HEK293T (cell line): ENCODE data around the gene CLASP1.

ENCODE experiments used
- CTCF ChIA-PET: fragments of 350-600 bp; formaldehyde crosslinking; extraction: SDS; loops from one replicate; lab custom pipeline; 2021; ENCODE audit warnings: antibody characterized with exemption, inconsistent platforms; lab: Yijun Ruan, JAX
- POLR2A ChIA-PET: fragments of 350-600 bp; formaldehyde crosslinking; extraction: SDS; loops from one replicate; lab custom pipeline; 2020; ENCODE audit warnings: antibody characterized with exemption, inconsistent platforms; lab: Yijun Ruan, JAX
- DNase-seq: peaks from one replicate; pipeline ENCODE4 v3.0.0; 2012; ENCODE audit warnings: mixed read lengths; ENCODE audit errors: extremely low spot score
- ARNT ChIP-seq: fragments of 450-650 bp; IDR thresholded peaks from 2 replicates; pipeline ENCODE4 v1.6.1; 2017; ENCODE audit warnings: mild to moderate bottlenecking
- BHLHE40 ChIP-seq: fragments of 450-650 bp; IDR thresholded peaks from 2 replicates; pipeline ENCODE4 v1.6.1; 2016; ENCODE audit warnings: mild to moderate bottlenecking, moderate library complexity, borderline replicate concordance
- CTBP1 ChIP-seq: fragments of 450-650 bp; IDR thresholded peaks from 2 replicates; pipeline ENCODE4 v1.6.1; 2016; ENCODE audit warnings: borderline replicate concordance
- ELF4 ChIP-seq: fragments of 450-650 bp; IDR thresholded peaks from 2 replicates; pipeline ENCODE4 v1.6.1; 2017; ENCODE audit warnings: antibody characterized with exemption
- FOXA1 ChIP-seq: fragments of 450-650 bp; IDR thresholded peaks from 2 replicates; pipeline ENCODE4 v1.6.1; 2016; ENCODE audit warnings: mild to moderate bottlenecking
- FOXK2 ChIP-seq: fragments of 450-650 bp; IDR thresholded peaks from 2 replicates; pipeline ENCODE4 v1.6.1; 2016; ENCODE audit warnings: mild to moderate bottlenecking
- FOXM1 ChIP-seq: fragments of 450-650 bp; IDR thresholded peaks from 2 replicates; pipeline ENCODE4 v1.6.1; 2017; ENCODE audit warnings: mild to moderate bottlenecking, borderline replicate concordance
- HDGF ChIP-seq: fragments of 450-650 bp; IDR thresholded peaks from 2 replicates; pipeline ENCODE4 v1.6.1; 2017; ENCODE audit warnings: antibody characterized with exemption, borderline replicate concordance
- L3MBTL2 ChIP-seq: fragments of 450-650 bp; conservative IDR thresholded peaks from 2 replicates; pipeline ENCODE4 v1.6.1; 2016; ENCODE audit warnings: mild to moderate bottlenecking
- LEF1 ChIP-seq: fragments of 450-650 bp; IDR thresholded peaks from 2 replicates; pipeline ENCODE4 v1.6.1; 2017; ENCODE audit warnings: mild to moderate bottlenecking, borderline replicate concordance
- NFRKB ChIP-seq: fragments of 450-650 bp; IDR thresholded peaks from 2 replicates; pipeline ENCODE4 v1.6.1; 2016; ENCODE audit warnings: mild to moderate bottlenecking, moderate library complexity
- SP1 ChIP-seq: fragments of 450-650 bp; IDR thresholded peaks from 2 replicates; pipeline ENCODE4 v1.6.1; 2017
- SUZ12 ChIP-seq: fragments of 450-650 bp; IDR thresholded peaks from 2 replicates; pipeline ENCODE4 v1.6.1; 2016; ENCODE audit warnings: mild to moderate bottlenecking
- TARDBP ChIP-seq: fragments of 450-650 bp; IDR thresholded peaks from 2 replicates; pipeline ENCODE4 v1.6.1; 2016
- ZNF384 ChIP-seq: fragments of 450-650 bp; IDR thresholded peaks from 2 replicates; pipeline ENCODE4 v1.6.1; 2016
- TF ChIP-seq, protein P1 (sequence below): fragments of 450-650 bp; IDR thresholded peaks from 2 replicates; pipeline ENCODE4 v1.6.1; 2016

Gene CLASP1

DNA sequence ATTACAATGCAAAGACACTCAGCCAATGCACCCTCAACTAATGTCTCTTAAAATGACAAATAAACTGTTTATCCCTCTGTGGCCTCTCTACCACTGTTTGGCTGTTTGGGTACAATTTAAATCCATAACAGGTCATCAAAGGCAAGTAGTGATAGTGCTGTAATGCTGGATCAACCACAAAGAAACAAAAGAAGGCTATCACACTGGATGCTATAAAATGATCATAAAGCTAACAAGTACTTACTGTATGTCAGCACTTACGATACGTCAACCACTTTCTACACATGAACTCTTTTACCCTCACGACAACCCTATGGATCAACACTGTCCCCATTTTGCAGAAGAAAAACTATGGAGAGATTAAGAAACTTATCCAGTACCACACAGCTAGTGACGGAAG, 64.5 kb downstream of the CLASP1 start:
- no peak for DNase-seq
- CTCF ChIA-PET: interaction anchor here (1.6 kb wide), 1 partner anchor 12 kb away, joined by 3 read pairs; no protein-coding TSS in a partner anchor
- POLR2A ChIA-PET: interaction anchor here (1.2 to 1.3 kb wide), 2 partner anchors 54 to 65 kb away, joined by 3 to 5 read pairs; partner anchors contain the start of gene RNU4ATAC
- TF ChIP-seq SUZ12 (no peak), LEF1 (no peak), CTBP1 (no peak), HDGF (no peak), L3MBTL2 (no peak), SP1 (no peak), ELF4 (no peak), ZNF384 (no peak), FOXM1 (no peak), FOXA1 (no peak), ARNT (no peak)
- TF ChIP-seq, protein P1, sequence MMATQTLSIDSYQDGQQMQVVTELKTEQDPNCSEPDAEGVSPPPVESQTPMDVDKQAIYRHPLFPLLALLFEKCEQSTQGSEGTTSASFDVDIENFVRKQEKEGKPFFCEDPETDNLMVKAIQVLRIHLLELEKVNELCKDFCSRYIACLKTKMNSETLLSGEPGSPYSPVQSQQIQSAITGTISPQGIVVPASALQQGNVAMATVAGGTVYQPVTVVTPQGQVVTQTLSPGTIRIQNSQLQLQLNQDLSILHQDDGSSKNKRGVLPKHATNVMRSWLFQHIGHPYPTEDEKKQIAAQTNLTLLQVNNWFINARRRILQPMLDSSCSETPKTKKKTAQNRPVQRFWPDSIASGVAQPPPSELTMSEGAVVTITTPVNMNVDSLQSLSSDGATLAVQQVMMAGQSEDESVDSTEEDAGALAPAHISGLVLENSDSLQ: no peak

DNA sequence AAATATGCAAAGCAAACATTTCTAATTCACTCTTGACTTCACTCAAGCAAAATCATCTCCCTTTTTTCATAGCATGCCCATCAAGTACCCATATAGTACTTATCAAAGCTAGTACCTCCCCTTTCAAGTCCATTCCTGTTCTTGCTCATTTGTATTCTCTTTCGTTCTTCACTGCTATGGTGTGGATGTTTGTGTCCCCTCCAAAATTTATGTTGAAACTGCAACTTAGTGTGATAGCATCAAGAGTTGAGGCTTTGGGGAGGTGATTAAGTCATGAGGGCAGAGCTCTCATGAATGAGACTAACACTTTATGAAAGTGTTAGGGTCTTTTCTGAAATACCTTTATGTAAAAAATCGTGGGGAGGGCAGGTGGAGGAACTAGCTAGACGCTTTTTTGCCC, 65.7 kb downstream of the CLASP1 start:
- no peak for DNase-seq
- TF ChIP-seq CTBP1: no peak
- no peak for TF ChIP-seq TARDBP
- no peak for TF ChIP-seq HDGF
- TF ChIP-seq ARNT: no peak
- TF ChIP-seq L3MBTL2: no peak
- no peak for TF ChIP-seq FOXA1
- TF ChIP-seq ELF4: no peak
- no peak for TF ChIP-seq FOXK2
- TF ChIP-seq NFRKB: no peak
- TF ChIP-seq, protein P1: no peak
- CTCF ChIA-PET: no interaction called here
- POLR2A ChIA-PET: no interaction called here

DNA sequence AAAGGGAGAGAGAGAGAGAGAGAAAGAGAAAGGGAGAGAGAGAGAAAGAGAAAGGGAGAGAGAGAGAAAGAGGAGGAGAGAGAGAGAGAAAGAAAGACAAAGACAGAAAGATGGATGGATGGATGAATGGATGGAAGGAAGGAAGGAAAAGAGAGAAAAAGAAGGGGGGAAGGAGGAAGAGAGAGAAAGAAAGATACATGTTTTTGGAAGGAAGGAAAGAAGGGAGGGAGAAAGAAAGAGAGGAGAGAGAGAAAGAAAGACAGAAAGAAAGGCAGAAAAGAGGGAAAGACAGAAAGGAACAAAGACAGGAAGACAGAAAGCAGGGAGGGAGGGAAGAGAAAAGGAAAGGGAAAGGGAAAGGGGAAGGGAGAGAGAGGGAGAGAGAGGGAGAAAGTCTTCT, 67.0 kb downstream of the CLASP1 start:
- DNase-seq: no peak
- CTCF ChIA-PET: no interaction called here
- POLR2A ChIA-PET: no interaction called here
- no peak for TF ChIP-seq FOXM1
- TF ChIP-seq CTBP1: no peak
- no peak for TF ChIP-seq NFRKB
- TF ChIP-seq SUZ12: no peak
- TF ChIP-seq ARNT: no peak
- no peak for TF ChIP-seq LEF1
- TF ChIP-seq FOXA1: no peak

DNA sequence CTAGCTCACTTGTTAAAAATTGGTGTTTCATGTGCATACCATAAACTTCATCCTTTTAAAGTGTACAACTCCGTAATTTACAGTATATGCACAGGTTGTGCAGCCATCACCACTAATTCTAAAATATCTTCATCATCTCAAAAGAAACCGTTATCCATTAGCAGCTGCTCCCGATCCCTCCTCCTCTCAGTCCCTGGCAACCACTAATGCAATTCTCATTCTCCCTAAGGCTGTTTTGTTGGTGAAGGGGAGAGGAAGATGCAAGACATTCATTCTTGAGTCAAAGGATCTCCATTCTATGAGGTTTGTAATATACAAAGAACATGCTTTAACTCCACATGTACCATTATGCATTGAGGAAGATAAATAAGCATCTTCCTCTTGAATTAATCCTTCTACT, 70.0 kb downstream of the CLASP1 start:
- no peak for DNase-seq
- CTCF ChIA-PET: no interaction called here
- POLR2A ChIA-PET: no interaction called here
- TF ChIP-seq FOXK2 (no peak), SUZ12 (no peak), HDGF (no peak), ARNT (no peak), LEF1 (no peak), ZNF384 (no peak), NFRKB (no peak)

DNA sequence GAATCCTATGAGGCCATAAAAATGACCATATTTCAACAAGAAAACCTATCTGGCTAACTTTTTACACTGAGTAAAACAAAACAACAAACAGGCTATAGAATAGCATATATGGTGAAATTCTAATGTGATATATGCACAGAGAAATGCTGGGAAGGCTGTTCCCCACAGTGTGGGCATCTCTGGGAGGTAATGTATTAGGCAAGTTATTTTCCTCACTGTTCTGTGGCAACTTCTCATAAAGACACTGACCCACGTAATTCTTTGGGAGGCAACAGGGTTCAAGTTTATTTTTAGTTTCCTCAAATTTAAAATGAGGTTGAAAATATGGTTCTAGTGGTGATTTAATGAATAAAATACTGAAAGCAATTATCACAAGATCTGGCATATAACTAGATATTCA, 71.9 kb downstream of the CLASP1 start:
- DNase-seq: no peak
- CTCF ChIA-PET: no interaction called here
- POLR2A ChIA-PET: no interaction called here
- TF ChIP-seq BHLHE40 (no peak), SUZ12 (no peak), FOXM1 (no peak), ZNF384 (no peak), ARNT (no peak), NFRKB (no peak), HDGF (no peak), ELF4 (no peak), FOXA1 (no peak), FOXK2 (no peak)
- TF ChIP-seq, protein P1: no peak

DNA sequence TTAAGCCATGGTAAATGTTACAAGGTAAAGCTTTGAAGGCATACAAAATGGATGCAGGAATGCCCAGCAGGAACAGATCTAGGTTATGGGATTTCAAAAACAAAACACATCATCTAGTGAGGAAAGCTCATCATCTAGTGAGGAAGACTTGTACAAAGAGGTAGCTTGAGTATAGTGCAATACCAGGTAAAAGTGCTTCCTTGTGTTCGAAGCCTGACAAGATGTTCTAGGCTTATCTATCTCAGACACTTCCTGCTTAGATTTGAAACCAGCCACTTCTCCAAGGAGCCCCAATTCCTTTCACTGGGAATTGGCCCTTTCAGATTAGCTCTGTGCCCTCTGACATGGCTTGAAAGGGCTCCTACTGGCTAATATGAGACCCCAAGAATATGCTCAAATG, 73.0 kb downstream of the CLASP1 start:
- CTCF ChIA-PET: no interaction called here
- TF ChIP-seq, protein P1: no peak
- no peak for TF ChIP-seq TARDBP
- no peak for TF ChIP-seq FOXM1
- no peak for TF ChIP-seq NFRKB
- TF ChIP-seq SP1: no peak
- TF ChIP-seq ARNT: no peak
- TF ChIP-seq ELF4: no peak
- no peak for TF ChIP-seq L3MBTL2
- TF ChIP-seq FOXK2: no peak
- TF ChIP-seq LEF1: no peak
- no peak for TF ChIP-seq CTBP1
- TF ChIP-seq BHLHE40: no peak
- no peak for TF ChIP-seq SUZ12
- no peak for TF ChIP-seq HDGF
- no peak for TF ChIP-seq ZNF384
- no peak for TF ChIP-seq FOXA1
- no peak for DNase-seq
- POLR2A ChIA-PET: interaction anchor here (1.3 kb wide), 1 partner anchor 46 kb away, joined by 4 read pairs; the partner anchor contains the start of gene RNU4ATAC
